Ovary (tissue), 9 donors: Measurements from ENCODE around the gene SPINK1. TPM values are rescaled to one million over a fixed set of nuclear protein-coding genes. Genes with fewer than 3 reads are reported as not detected.
"Not testable (repeated sequence)": the region's sequence is repeated elsewhere in the genome, so short reads cannot be mapped to it uniquely, and the experiment has no call there.

Experiments
- DNase-seq, 5 donors: peaks; one replicate each; pipeline ENCODE4 v3.0.0-alpha.2; 2019 to 2020
- H3K27ac ChIP-seq, 2 donors: fragments of 200-600 bp; one replicate each; pipeline versions ENCODE4 v1.5.1 to v1.8.0; 2019 to 2022
- H3K27me3 ChIP-seq: fragments of 200-600 bp; one replicate; pipeline ENCODE4 v1.8.0; 2022
- H3K36me3 ChIP-seq: fragments of 200-600 bp; sonication (generic); one replicate; pipeline ENCODE4 v1.5.1; 2019
- H3K4me1 ChIP-seq: one replicate; pipeline ENCODE4 v1.8.1; 2013; ENCODE audit warnings: mild to moderate bottlenecking, moderate library complexity; ENCODE audit not compliant: insufficient read depth
- H3K4me3 ChIP-seq: fragments of 200-600 bp; sonication (generic); one replicate; pipeline ENCODE4 v1.5.1; 2017
- H3K9me3 ChIP-seq, 2 donors: fragments of 200-600 bp in 1 of 2; sonication (generic) in 1 of 2; one replicate each; pipeline versions ENCODE4 v1.5.1 to v1.8.1; 2013 to 2019; ENCODE audit warnings: mild to moderate bottlenecking in 1 of 2, moderate library complexity in 1 of 2
- EP300 ChIP-seq: sonication (generic); formaldehyde crosslinking; IDR thresholded peaks from one replicate; pipeline ENCODE4 v1.6.1; 2017; ENCODE audit warnings: antibody characterized with exemption
- POLR2A ChIP-seq: fragments of 450-650 bp; IDR thresholded peaks from one replicate; pipeline ENCODE4 v1.6.1; 2017; ENCODE audit warnings: antibody characterized with exemption, mild to moderate bottlenecking, moderate library complexity
- WGBS, 3 donors: extraction: QIAGEN DNeasy Blood & Tissue Kit in 1 of 3; methylation state at CpG; one replicate each; pipeline versions ENCODE4 v1.1.5 to v1.1.7; 2013 to 2017; 5-methylcytosine and 5-hydroxymethylcytosine counted together
- intact Hi-C, 4 donors: fragments of 100-400 bp; cut with DNase I; formaldehyde crosslinking; loops; one replicate each; pipeline versions ENCODE4 v1.11.0 to v1.15.1; 2022 to 2023
- polyA plus RNA-seq, 2 donors: library from polyadenylated mRNA; stranded (reverse); fragments of 200-250 nt in 1 of 2; fragments of 350-450 nt in 1 of 2; fragmentation: Illumina TruSeq in 1 of 2; extraction: RNeasy Lipid Tissue Mini Kit (QIAGEN cat#74804) in 1 of 2; gene quantifications; one replicate each; pipeline ENCODE4 v1.2.3, GENCODE V29; 2013 to 2014
- total RNA-seq, 7 donors: library from RNA; depleted of rRNA in 2 of 7; stranded (reverse); fragments of >200 nt in 2 of 7; fragmentation: NEBNext Ultra II Directional in 3 of 7; extraction: Animal tissue kit (Norgen Biotek cat#: 25700) in 3 of 7; gene quantifications; one replicate each; pipeline versions ENCODE4 v1.1.0 to v1.2.4, GENCODE V29; 2016 to 2023
- TF ChIP-seq, protein P1 (sequence below), 3 donors: fragments of 450-650 bp in 2 of 3; fragments of 200-600 bp in 1 of 3; IDR thresholded peaks; one replicate each; pipeline versions ENCODE4 v1.5.1 to v1.8.0; 2016 to 2022; ENCODE audit warnings: antibody characterized with exemption in 3 of 3, mild to moderate bottlenecking in 1 of 3
- donor health status: DM: no; HTN: no; CAD: no; lungs with moderate emphysema.
- donor health status: DM: no; HTN: no; CAD: no.
- donor health status: Bipolar disorder and iron deficiency.
- donor health status: DM: yes; HTN: yes; CAD: no.
- donor health status: DM: no; HTN: no; CAD: no.
- donor health status: DM: yes; HTN: yes; CAD: no.

Gene SPINK1
- total and polyA plus RNA-seq, 9 donors, result 13.1 to 24.2 TPM; not detected in 7

GRCh38 chr5:147835386-147835798 is 3.9 kb upstream of the SPINK1 start:
- H3K27ac ChIP-seq, result no peak overlapping the region
- TF ChIP-seq, protein P1, sequence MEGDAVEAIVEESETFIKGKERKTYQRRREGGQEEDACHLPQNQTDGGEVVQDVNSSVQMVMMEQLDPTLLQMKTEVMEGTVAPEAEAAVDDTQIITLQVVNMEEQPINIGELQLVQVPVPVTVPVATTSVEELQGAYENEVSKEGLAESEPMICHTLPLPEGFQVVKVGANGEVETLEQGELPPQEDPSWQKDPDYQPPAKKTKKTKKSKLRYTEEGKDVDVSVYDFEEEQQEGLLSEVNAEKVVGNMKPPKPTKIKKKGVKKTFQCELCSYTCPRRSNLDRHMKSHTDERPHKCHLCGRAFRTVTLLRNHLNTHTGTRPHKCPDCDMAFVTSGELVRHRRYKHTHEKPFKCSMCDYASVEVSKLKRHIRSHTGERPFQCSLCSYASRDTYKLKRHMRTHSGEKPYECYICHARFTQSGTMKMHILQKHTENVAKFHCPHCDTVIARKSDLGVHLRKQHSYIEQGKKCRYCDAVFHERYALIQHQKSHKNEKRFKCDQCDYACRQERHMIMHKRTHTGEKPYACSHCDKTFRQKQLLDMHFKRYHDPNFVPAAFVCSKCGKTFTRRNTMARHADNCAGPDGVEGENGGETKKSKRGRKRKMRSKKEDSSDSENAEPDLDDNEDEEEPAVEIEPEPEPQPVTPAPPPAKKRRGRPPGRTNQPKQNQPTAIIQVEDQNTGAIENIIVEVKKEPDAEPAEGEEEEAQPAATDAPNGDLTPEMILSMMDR (IDR thresholded peaks at IDR 0.05), result no peak
- TF ChIP-seq POLR2A (no peak), EP300 (no peak)
- intact Hi-C loops, result no loop called here
- DNase-seq, result no peak
- H3K9me3 ChIP-seq, result no peaks in the 10 kb centered on the region
- WGBS, 3 donors, result 14 to 68% (median 27%) methylated on average over 2 of the region's 2 CpGs
- no peaks in the 10 kb centered on the region for H3K4me1 ChIP-seq
- H3K4me3 ChIP-seq, result no peak overlapping the region
- H3K27me3 ChIP-seq, result no peaks in the 10 kb centered on the region
- H3K36me3 ChIP-seq, result no peaks in the 10 kb centered on the region

- TF ChIP-seq POLR2A (no peak), EP300 (no peak)
- TF ChIP-seq, protein P1 (IDR thresholded peaks at IDR 0.05), result no peak
- no peaks in the 10 kb centered on the region for H3K4me1 ChIP-seq
- DNase-seq, result no peak
- H3K4me3 ChIP-seq, result no peak overlapping the region
- intact Hi-C loops, result no loop called here
- no peaks in the 10 kb centered on the region for H3K9me3 ChIP-seq
- H3K27me3 ChIP-seq, result no peaks in the 10 kb centered on the region
- no peaks in the 10 kb centered on the region for H3K36me3 ChIP-seq
- no peak overlapping the region for H3K27ac ChIP-seq
- 67 to 74% (median 70%) methylated on average over 1 of the region's 1 CpG for WGBS, 3 donors
Observed at GRCh38 chr5:147832541-147832940, 1.1 kb upstream of the SPINK1 start.

DNA sequence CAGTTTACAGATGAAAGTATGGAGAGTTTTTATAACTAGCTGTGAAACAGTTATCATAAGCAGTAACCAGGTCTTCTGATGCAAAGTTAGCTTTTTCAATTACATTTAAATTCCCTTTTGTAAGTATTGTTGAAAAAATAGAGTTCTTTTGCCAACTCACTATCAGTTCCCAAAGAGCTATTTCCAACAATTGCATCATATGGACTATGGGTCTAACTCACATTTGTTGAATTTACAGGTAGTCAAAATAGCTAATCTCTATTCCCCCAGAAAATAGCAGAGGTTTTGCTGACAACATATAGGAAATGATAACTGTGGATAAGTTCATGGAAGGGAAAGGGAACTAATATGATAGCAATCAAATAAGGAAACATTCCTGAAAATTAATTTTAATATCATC is 1.4 kb downstream of the SPINK1 start:
- no peaks in the 10 kb centered on the region for H3K9me3 ChIP-seq
- no peak overlapping the region for H3K4me3 ChIP-seq
- no peaks in the 10 kb centered on the region for H3K36me3 ChIP-seq
- intact Hi-C loops, result no loop called here
- DNase-seq, result no peak
- no peaks in the 10 kb centered on the region for H3K4me1 ChIP-seq
- no peaks in the 10 kb centered on the region for H3K27me3 ChIP-seq
- H3K27ac ChIP-seq, result no peak overlapping the region
- TF ChIP-seq, protein P1 (IDR thresholded peaks at IDR 0.05), result no peak
- no peak for TF ChIP-seq POLR2A

GRCh38 chr5:147827017-147827416 is 4.5 kb downstream of the SPINK1 start:
- H3K4me3 ChIP-seq, H3K9me3 ChIP-seq, DNase-seq, H3K4me1 ChIP-seq, H3K27ac ChIP-seq, H3K36me3 ChIP-seq, H3K27me3 ChIP-seq: not testable (repeated sequence)
- intact Hi-C loops, result loop anchor here in 1 of 4 donors (5.0 kb wide), 1 partner anchor 200 kb away; no protein-coding TSS in a partner anchor
- WGBS, 3 donors, result 95 to 98% (median 96%) methylated on average over 5 of the region's 5 CpGs

DNA sequence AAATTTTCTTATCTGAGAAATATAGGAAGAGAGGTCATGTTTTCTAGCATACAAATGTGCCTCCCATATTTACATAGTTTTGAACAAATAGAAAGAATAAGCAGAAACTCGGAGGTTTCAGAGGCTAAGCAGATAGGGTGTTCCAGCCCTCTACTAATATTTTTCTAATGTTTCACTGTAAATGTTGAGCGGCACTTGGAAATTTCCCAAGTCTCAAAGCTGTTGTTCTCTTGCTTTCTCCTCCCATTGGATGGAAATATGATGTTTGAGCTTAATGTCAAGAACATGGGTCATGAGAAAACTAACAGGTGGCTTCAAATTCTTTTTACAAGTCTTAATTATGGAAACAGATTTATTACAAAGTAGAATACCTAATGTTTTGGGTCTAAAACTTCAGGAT is 5.1 kb downstream of the SPINK1 start:
- no peak for TF ChIP-seq EP300
- TF ChIP-seq POLR2A, result no peak
- TF ChIP-seq, protein P1 (IDR thresholded peaks at IDR 0.05), result no peak
- H3K4me1 ChIP-seq, result no peaks in the 10 kb centered on the region
- H3K27me3 ChIP-seq, result no peaks in the 10 kb centered on the region
- H3K4me3 ChIP-seq, result no peak overlapping the region
- 7 to 19% (median 8%) methylated on average over 2 of the region's 2 CpGs for WGBS, 3 donors
- H3K36me3 ChIP-seq, result no peaks in the 10 kb centered on the region
- no peaks in the 10 kb centered on the region for H3K9me3 ChIP-seq
- intact Hi-C loops, result loop anchor here in 1 of 4 donors (5.0 kb wide), 1 partner anchor 199 kb away; no protein-coding TSS in a partner anchor
- no peak overlapping the region for H3K27ac ChIP-seq
- no peak for DNase-seq
